Aorta (tissue), 5 donors: Measurements from ENCODE around the gene LRRFIP1. TPM values are rescaled to one million over a fixed set of nuclear protein-coding genes. Genes with fewer than 3 reads are reported as not detected.

Experiments
- ATAC-seq: fragments of 200-7000 bp; cut with Tn5 transposase; one replicate; pipeline ENCODE4 v1.9.1; 2022; ENCODE audit warnings: moderate library complexity; ENCODE audit not compliant: low FRiP score
- DNase-seq, 2 donors: peaks; one replicate each; pipeline ENCODE4 v3.0.0-alpha.2; 2020
- H3K27ac ChIP-seq, 2 donors: one replicate each; pipeline ENCODE4 v1.5.1; 2013; ENCODE audit warnings: low read length in 2 of 2, mild to moderate bottlenecking in 2 of 2, moderate library complexity in 2 of 2, control low read depth in 1 of 2, inconsistent platforms in 1 of 2, low read depth in 1 of 2
- H3K27me3 ChIP-seq, 2 donors: one replicate each; pipeline ENCODE4 v1.6.1; 2013; ENCODE audit warnings: control low read depth in 1 of 2, low read length in 1 of 2, mild to moderate bottlenecking in 1 of 2, moderate library complexity in 1 of 2; ENCODE audit not compliant: insufficient read depth in 2 of 2, control insufficient read depth in 1 of 2
- H3K36me3 ChIP-seq, 2 donors: one replicate each; pipeline ENCODE4 v1.6.1; 2013; ENCODE audit warnings: control low read depth in 1 of 2, low read length in 1 of 2, mild to moderate bottlenecking in 1 of 2; ENCODE audit not compliant: insufficient read depth in 2 of 2, control insufficient read depth in 1 of 2
- H3K4me1 ChIP-seq, 2 donors: one replicate each; pipeline ENCODE4 v1.6.1; 2013; ENCODE audit warnings: low read length in 2 of 2, control low read depth in 1 of 2, mild to moderate bottlenecking in 1 of 2, moderate library complexity in 1 of 2; ENCODE audit not compliant: insufficient read depth in 2 of 2, control insufficient read depth in 1 of 2
- H3K4me3 ChIP-seq, 2 donors: one replicate each; pipeline ENCODE4 v1.5.1; 2013; ENCODE audit warnings: low read length in 2 of 2, control low read depth in 1 of 2, mild to moderate bottlenecking in 1 of 2
- H3K9me3 ChIP-seq: one replicate; pipeline ENCODE4 v1.6.1; 2013; ENCODE audit warnings: mild to moderate bottlenecking, low read length; ENCODE audit not compliant: control insufficient read depth
- WGBS, 2 donors: extraction: QIAGEN DNeasy Blood & Tissue Kit; methylation state at CpG; one replicate each; pipeline ENCODE4 v1.1.7; 2013; 5-methylcytosine and 5-hydroxymethylcytosine counted together
- intact Hi-C, 2 donors: fragments of 100-400 bp; cut with DNase I; formaldehyde crosslinking; loops; one replicate each; pipeline versions ENCODE4 v1.14.2 to v1.15.0; 2022
- polyA plus RNA-seq, 2 donors: library from polyadenylated mRNA; stranded (reverse); fragments of 200-250 nt; gene quantifications; one replicate each; pipeline ENCODE4 v1.2.3, GENCODE V29; 2013
- total RNA-seq, 2 donors: library from RNA; stranded (reverse); fragmentation: NEBNext Ultra II Directional; extraction: Animal tissue kit (Norgen Biotek cat#: 25700); gene quantifications; one replicate each; pipeline ENCODE4 v1.2.1, GENCODE V29; 2021
- donor health status: healthy with polysubstance abuse.
- donor health status: Bipolar disorder and iron deficiency.
- donor health status: DM: no; HTN: no; CAD: no.
- donor health status: DM: no; HTN: no; CAD: no.
- donor health status: DM: yes; HTN: yes; CAD: no.

LRRFIP1 gene
- total and polyA plus RNA-seq, 4 donors = 100 to 348 (median 169) TPM

GRCh38 chr2:237702441-237703391 is 75.3 kb downstream of the LRRFIP1 start:
- intact Hi-C loops = loop anchor here in 1 of 2 donors (5.0 kb wide), 1 partner anchor 35 kb away; no protein-coding TSS in a partner anchor
- peak; percentile 49 for ATAC-seq
- WGBS, 2 donors = 2 to 3% methylated on average over 17 of the region's 17 CpGs
- peak overlapping the region; percentile 32 to 70 for H3K27ac ChIP-seq
- no peaks in the 10 kb centered on the region for H3K9me3 ChIP-seq
- peaks cover 2 to 17% of the 10 kb centered on the region in 2 donors for H3K4me1 ChIP-seq
- peak in 1 of 2 donors; percentile 85 for DNase-seq
- H3K27me3 ChIP-seq = no peaks in the 10 kb centered on the region
- H3K4me3 ChIP-seq = no peak overlapping the region
- H3K36me3 ChIP-seq = no peaks in the 10 kb centered on the region

DNA sequence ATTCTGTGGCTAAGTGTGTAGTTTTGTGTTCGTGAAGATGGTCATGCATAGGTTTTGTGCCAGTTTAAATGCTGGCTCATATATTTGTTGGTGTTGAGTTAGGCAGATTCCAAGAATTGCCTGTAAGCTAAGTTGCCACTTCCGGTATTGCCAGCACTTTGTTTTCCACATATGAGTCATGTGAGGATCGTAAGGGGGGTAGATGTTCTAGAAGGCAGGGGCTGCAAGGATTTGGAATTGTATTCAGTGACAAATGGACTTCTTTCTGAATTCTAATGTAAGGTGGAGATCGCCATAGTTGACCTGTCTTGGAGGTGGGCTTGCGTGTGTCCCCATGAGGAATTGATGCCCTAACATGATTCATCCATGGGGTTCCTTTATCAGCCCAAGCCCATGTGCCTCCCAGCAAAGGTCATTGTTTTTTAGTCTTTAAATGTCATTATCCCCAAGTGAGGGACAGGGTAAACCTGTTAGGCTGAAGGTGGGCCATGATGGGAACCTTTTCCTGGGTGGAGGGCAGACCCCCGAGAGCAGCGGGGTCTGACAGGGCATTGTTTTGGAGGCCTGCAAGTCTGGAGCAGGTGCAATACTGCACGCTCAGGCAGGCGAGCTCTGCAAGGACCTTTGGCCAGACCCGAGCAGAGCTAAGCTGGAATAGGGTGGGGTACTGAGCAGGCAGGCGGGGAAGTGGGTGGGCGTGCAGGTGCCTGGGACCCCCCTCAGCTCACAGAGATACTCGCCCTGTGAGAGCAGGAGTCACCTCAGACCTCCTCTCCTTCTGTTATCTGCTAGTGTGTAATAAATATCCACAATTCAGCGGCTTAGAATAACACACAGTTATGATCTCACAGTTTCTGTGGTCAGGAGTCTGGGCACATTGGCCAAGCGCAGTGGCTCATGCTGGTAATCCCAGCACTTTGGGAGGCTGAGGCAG is 77.4 kb downstream of the LRRFIP1 start:
- H3K4me1 ChIP-seq = peaks cover 2 to 17% of the 10 kb centered on the region in 2 donors
- ATAC-seq (no peak), DNase-seq (no peak)
- peaks cover 0 to 3% of the 10 kb centered on the region in 2 donors for H3K36me3 ChIP-seq
- H3K4me3 ChIP-seq = no peak overlapping the region
- intact Hi-C loops = loop anchor here in 1 of 2 donors (5.0 kb wide), 1 partner anchor 33 kb away; no protein-coding TSS in a partner anchor
- no peaks in the 10 kb centered on the region for H3K9me3 ChIP-seq
- peak overlapping the region; percentile 20 to 84 for H3K27ac ChIP-seq
- 63% methylated on average over 15 of the region's 15 CpGs for WGBS, 2 donors
- H3K27me3 ChIP-seq = no peaks in the 10 kb centered on the region

GRCh38 chr2:237706257-237706656 is 78.9 kb downstream of the LRRFIP1 start:
- no peaks in the 10 kb centered on the region for H3K9me3 ChIP-seq
- intact Hi-C loops = no loop called here
- H3K27me3 ChIP-seq = no peaks in the 10 kb centered on the region
- peaks cover 0 to 4% of the 10 kb centered on the region in 2 donors for H3K36me3 ChIP-seq
- peaks cover under 1 to 13% of the 10 kb centered on the region in 2 donors for H3K4me1 ChIP-seq
- WGBS, 2 donors = 89 to 90% methylated on average over 5 of the region's 5 CpGs
- no peak for DNase-seq
- peak overlapping the region; percentile 60 to 85 for H3K27ac ChIP-seq
- H3K4me3 ChIP-seq = no peak overlapping the region
- ATAC-seq = no peak

- no peak for DNase-seq
- peaks cover 0 to 1% of the 10 kb centered on the region in 2 donors for H3K4me1 ChIP-seq
- intact Hi-C loops = no loop called here
- peak overlapping the region; percentile 10 to 76 for H3K27ac ChIP-seq
- H3K9me3 ChIP-seq = no peaks in the 10 kb centered on the region
- H3K36me3 ChIP-seq = peaks cover 0 to 7% of the 10 kb centered on the region in 2 donors
- no peaks in the 10 kb centered on the region for H3K27me3 ChIP-seq
- 61 to 62% methylated on average over 3 of the region's 3 CpGs for WGBS, 2 donors
- no peak overlapping the region for H3K4me3 ChIP-seq
- ATAC-seq = no peak
Measured at GRCh38 chr2:237708065-237708398, 80.6 kb downstream of the LRRFIP1 start.

GRCh38 chr2:237708491-237708890 is 81.1 kb downstream of the LRRFIP1 start:
- no peak for ATAC-seq
- Histone ChIP-seq H3K36me3 (peaks cover 0 to 7% of the 10 kb centered on the region in 2 donors), H3K4me3 (no peak overlapping the region), H3K27me3 (no peaks in the 10 kb centered on the region), H3K9me3 (no peaks in the 10 kb centered on the region), H3K4me1 (no peaks in the 10 kb centered on the region), H3K27ac (no peak overlapping the region)
- DNase-seq = no peak
- 94% methylated on average over 27 of the region's 27 CpGs for WGBS, 2 donors
- intact Hi-C loops = no loop called here

- Histone ChIP-seq H3K9me3 (no peaks in the 10 kb centered on the region), H3K4me1 (no peaks in the 10 kb centered on the region), H3K4me3 (no peak overlapping the region), H3K27ac (no peak overlapping the region), H3K27me3 (no peaks in the 10 kb centered on the region), H3K36me3 (peaks cover 0 to 7% of the 10 kb centered on the region in 2 donors)
- DNase-seq (no peak), ATAC-seq (no peak)
- 72% methylated on average over 6 of the region's 6 CpGs for WGBS, 2 donors
- intact Hi-C loops = no loop called here
Measured at GRCh38 chr2:237708961-237709360, 81.6 kb downstream of the LRRFIP1 start.

GRCh38 chr2:237711458-237712150 is 84.2 kb downstream of the LRRFIP1 start:
- peaks cover 0 to 7% of the 10 kb centered on the region in 2 donors for H3K36me3 ChIP-seq
- no peak overlapping the region for H3K4me3 ChIP-seq
- H3K9me3 ChIP-seq = no peaks in the 10 kb centered on the region
- no peak for DNase-seq
- intact Hi-C loops = no loop called here
- 93 to 94% methylated on average over 31 of the region's 31 CpGs for WGBS, 2 donors
- no peak for ATAC-seq
- no peaks in the 10 kb centered on the region for H3K27me3 ChIP-seq
- H3K27ac ChIP-seq = no peak overlapping the region
- H3K4me1 ChIP-seq = no peaks in the 10 kb centered on the region
